ENCODE data around the gene TCEA2.

Gene TCEA2

GRCh38 chr20:64032706-64033624, 30.0 kb upstream of the TCEA2 start:
- Histone ChIP-seq H3K4me1 (ENCODE audit: insufficient read depth, low read length, poor library complexity, severe bottlenecking) (peaks cover 21% of the 10 kb centered on the region), H3K36me3 (ENCODE audit: insufficient read depth, low read length) (peaks cover 42% of the 10 kb centered on the region; the same call in 1 of the 2 replicates)

DNA sequence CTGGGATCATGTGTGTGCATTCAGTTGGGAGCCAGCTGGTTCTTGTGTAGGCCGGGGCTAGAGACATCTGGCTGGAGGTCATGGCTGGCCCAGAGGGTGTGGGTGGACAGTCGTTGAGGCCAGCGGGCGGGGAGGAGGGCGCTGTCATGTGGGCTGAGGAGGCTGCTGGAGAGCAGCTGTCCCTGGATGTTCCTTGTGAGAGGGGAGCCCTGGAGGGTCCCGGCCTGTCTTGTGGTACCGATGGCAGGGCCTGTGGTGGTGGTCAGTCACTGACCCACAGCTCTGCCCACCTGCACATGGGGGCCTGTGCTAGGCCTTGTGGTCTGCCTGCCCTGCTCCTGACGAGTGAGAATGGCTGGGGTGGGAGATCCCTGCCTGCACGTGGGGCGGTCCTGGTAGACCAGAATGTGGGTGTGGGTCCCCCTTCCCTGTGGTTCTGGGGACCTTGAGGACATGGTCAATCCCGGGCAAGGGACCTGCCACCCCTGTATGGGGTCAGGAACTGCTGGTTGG, 29.0 kb upstream of the TCEA2 start:
- peaks cover 4% of the 10 kb centered on the region; the same call in 1 of the 2 replicates for H3F3A ChIP-seq (ENCODE audit: low read depth)
- no peaks in the 10 kb centered on the region for H4K20me1 ChIP-seq (ENCODE audit: insufficient read depth, low read length, poor library complexity, severe bottlenecking)
- H3K4me3 ChIP-seq (ENCODE audit: low read length, poor library complexity, severe bottlenecking), result no peak overlapping the region
- H3K36me3 ChIP-seq (ENCODE audit: insufficient read depth, low read length), result peaks cover 35% of the 10 kb centered on the region; the same call in 1 of the 2 replicates
- H3K27me3 ChIP-seq (ENCODE audit: insufficient read depth, low read length, poor library complexity, severe bottlenecking), result no peaks in the 10 kb centered on the region
- no peak overlapping the region for H3K4me2 ChIP-seq (ENCODE audit: low read depth, low read length, poor library complexity, severe bottlenecking)
- no peak overlapping the region for H3K9ac ChIP-seq (ENCODE audit: low read depth, low read length, poor library complexity, severe bottlenecking)
- TF ChIP-seq EZH2phosphoT487 (IDR thresholded peaks at IDR 0.05; ENCODE audit: borderline replicate concordance), result no peak
- TF ChIP-seq, protein P1, sequence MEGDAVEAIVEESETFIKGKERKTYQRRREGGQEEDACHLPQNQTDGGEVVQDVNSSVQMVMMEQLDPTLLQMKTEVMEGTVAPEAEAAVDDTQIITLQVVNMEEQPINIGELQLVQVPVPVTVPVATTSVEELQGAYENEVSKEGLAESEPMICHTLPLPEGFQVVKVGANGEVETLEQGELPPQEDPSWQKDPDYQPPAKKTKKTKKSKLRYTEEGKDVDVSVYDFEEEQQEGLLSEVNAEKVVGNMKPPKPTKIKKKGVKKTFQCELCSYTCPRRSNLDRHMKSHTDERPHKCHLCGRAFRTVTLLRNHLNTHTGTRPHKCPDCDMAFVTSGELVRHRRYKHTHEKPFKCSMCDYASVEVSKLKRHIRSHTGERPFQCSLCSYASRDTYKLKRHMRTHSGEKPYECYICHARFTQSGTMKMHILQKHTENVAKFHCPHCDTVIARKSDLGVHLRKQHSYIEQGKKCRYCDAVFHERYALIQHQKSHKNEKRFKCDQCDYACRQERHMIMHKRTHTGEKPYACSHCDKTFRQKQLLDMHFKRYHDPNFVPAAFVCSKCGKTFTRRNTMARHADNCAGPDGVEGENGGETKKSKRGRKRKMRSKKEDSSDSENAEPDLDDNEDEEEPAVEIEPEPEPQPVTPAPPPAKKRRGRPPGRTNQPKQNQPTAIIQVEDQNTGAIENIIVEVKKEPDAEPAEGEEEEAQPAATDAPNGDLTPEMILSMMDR (conservative IDR thresholded peaks at IDR 0.05; ENCODE audit: low read length), result no peak
- no peaks in the 10 kb centered on the region for H3K79me2 ChIP-seq (ENCODE audit: insufficient read depth, low read length)
- no peaks in the 10 kb centered on the region for H3K9me2 ChIP-seq (replicated peaks; ENCODE audit: low read depth, low read length)
- peaks cover 30% of the 10 kb centered on the region for H3K4me1 ChIP-seq (ENCODE audit: insufficient read depth, low read length, poor library complexity, severe bottlenecking)
- no peaks in the 10 kb centered on the region for H3K9me3 ChIP-seq (ENCODE audit: insufficient read depth, low read depth, low read length)
- H2AFZ ChIP-seq (ENCODE audit: low read length), result no peak overlapping the region

More at GRCh38 chr20:64032706-64033624, 30.0 kb upstream of the TCEA2 start:
- no peak for TF ChIP-seq EZH2phosphoT487 (IDR thresholded peaks at IDR 0.05; ENCODE audit: borderline replicate concordance)
- TF ChIP-seq, protein P1 (conservative IDR thresholded peaks at IDR 0.05; ENCODE audit: low read length), result no peak
- peaks cover 4% of the 10 kb centered on the region; the same call in 1 of the 2 replicates for H3F3A ChIP-seq (ENCODE audit: low read depth)
- no peak overlapping the region for H3K4me3 ChIP-seq (ENCODE audit: low read length, poor library complexity, severe bottlenecking)
- H3K4me2 ChIP-seq (ENCODE audit: low read depth, low read length, poor library complexity, severe bottlenecking), result no peak overlapping the region
- no peaks in the 10 kb centered on the region for H3K9me2 ChIP-seq (replicated peaks; ENCODE audit: low read depth, low read length)
- H4K20me1 ChIP-seq (ENCODE audit: insufficient read depth, low read length, poor library complexity, severe bottlenecking), result no peaks in the 10 kb centered on the region
- H3K9me3 ChIP-seq (ENCODE audit: insufficient read depth, low read depth, low read length), result no peaks in the 10 kb centered on the region
- no peaks in the 10 kb centered on the region for H3K27me3 ChIP-seq (ENCODE audit: insufficient read depth, low read length, poor library complexity, severe bottlenecking)
- no peak overlapping the region for H2AFZ ChIP-seq (ENCODE audit: low read length)
- no peaks in the 10 kb centered on the region for H3K79me2 ChIP-seq (ENCODE audit: insufficient read depth, low read length)
- H3K9ac ChIP-seq (ENCODE audit: low read depth, low read length, poor library complexity, severe bottlenecking), result no peak overlapping the region

- no peaks in the 10 kb centered on the region for H4K20me1 ChIP-seq (ENCODE audit: insufficient read depth, low read length, poor library complexity, severe bottlenecking)
- no peak overlapping the region for H3K9ac ChIP-seq (ENCODE audit: low read depth, low read length, poor library complexity, severe bottlenecking)
- H3K27me3 ChIP-seq (ENCODE audit: insufficient read depth, low read length, poor library complexity, severe bottlenecking), result no peaks in the 10 kb centered on the region
- H3K4me2 ChIP-seq (ENCODE audit: low read depth, low read length, poor library complexity, severe bottlenecking), result no peak overlapping the region
- H2AFZ ChIP-seq (ENCODE audit: low read length), result no peak overlapping the region
- peaks cover 23% of the 10 kb centered on the region; the same call in 1 of the 2 replicates for H3K36me3 ChIP-seq (ENCODE audit: insufficient read depth, low read length)
- H3K9me2 ChIP-seq (replicated peaks; ENCODE audit: low read depth, low read length), result no peaks in the 10 kb centered on the region
- H3K4me3 ChIP-seq (ENCODE audit: low read length, poor library complexity, severe bottlenecking), result no peak overlapping the region
- peaks cover 4% of the 10 kb centered on the region; the same call in 1 of the 2 replicates for H3F3A ChIP-seq (ENCODE audit: low read depth)
- no peaks in the 10 kb centered on the region for H3K79me2 ChIP-seq (ENCODE audit: insufficient read depth, low read length)
- no peak for TF ChIP-seq EZH2phosphoT487 (IDR thresholded peaks at IDR 0.05; ENCODE audit: borderline replicate concordance)
- TF ChIP-seq, protein P1 (conservative IDR thresholded peaks at IDR 0.05; ENCODE audit: low read length), result no peak
- peaks cover 43% of the 10 kb centered on the region for H3K4me1 ChIP-seq (ENCODE audit: insufficient read depth, low read length, poor library complexity, severe bottlenecking)
- H3K9me3 ChIP-seq (ENCODE audit: insufficient read depth, low read depth, low read length), result no peaks in the 10 kb centered on the region
Measured at GRCh38 chr20:64035066-64035932, 27.7 kb upstream of the TCEA2 start.
